GM12892 (cell line): ENCODE data around the gene LYPLA2. TPM values are rescaled to one million over a fixed set of nuclear protein-coding genes. Genes with fewer than 3 reads are reported as not detected.

Source experiments
- DNase-seq: peaks from one replicate; pipeline ENCODE4 v3.0.0; 2011; ENCODE audit not compliant: insufficient read length
- FAIRE-seq: peaks from 2 replicates; lab custom pipeline; 2011; peaks lifted over from hg19 to GRCh38; lab: Jason Lieb, UNC
- POLR2A ChIP-seq: IDR thresholded peaks from 2 replicates; pipeline ENCODE4 v1.6.1; 2011; ENCODE audit warnings: low read depth, low read length, control low read depth
- POLR2AphosphoS5 ChIP-seq: IDR thresholded peaks from 2 replicates; pipeline ENCODE4 v1.6.1; 2011; ENCODE audit warnings: low read depth, low read length, control low read depth
- TAF1 ChIP-seq: IDR thresholded peaks from 2 replicates; pipeline ENCODE4 v1.6.1; 2011; ENCODE audit warnings: low read depth, mild to moderate bottlenecking, control low read depth, low read length, borderline replicate concordance
- polyA plus RNA-seq: library from polyadenylated mRNA; unstranded; fragments of >200 nt; gene quantifications from one replicate; pipeline ENCODE4 v1.2.1, GENCODE V29; 2012; ENCODE audit warnings: missing spikeins, inconsistent platforms; ENCODE audit not compliant: missing spikeins

LYPLA2 gene
- 32.1 TPM for polyA plus RNA-seq

DNA sequence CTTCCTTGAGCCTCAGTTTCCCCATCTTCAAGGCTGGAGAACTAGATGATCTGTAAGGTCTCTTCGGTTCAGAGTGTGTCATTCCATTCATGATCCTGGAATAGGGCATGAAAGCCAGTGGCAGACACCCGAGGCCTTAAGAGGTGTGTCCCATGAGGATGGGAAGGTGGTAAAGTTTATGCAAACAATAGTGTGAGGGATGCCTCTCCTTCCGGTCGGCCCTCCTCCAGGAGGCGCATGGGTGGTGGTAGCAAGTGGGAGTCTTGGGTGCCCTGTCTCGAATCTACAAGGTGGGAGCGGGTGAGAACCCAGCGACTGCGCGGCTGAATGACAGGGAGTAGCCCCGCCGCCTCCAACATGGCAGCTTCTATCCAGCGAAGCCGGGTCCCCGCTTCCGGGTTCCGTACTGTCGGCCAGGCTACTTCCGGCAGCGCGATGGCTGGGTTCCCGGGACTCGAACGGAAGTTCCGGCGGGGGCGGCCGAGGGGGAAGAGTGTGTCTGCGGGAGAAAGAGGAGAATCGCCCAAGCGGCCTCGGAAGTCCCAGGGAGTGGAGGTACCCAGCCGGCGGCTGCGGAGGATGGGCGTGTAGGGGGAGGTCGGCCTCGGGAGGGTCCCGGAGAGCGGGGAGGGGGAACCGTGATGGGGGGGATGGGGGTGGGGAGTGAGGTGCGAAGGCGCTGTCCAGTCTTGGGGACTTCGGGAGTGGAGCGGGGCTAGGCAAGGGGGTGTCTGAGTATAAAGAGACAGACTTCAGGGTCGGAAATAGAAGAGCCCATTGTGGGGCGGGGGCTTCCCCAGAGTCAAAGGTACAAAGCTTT is at the start of gene LYPLA2:
LYPLA2 (plus strand) TSS at position 450 of the 820 bp plus-strand sequence. CDS start 1,538 bp downstream, outside the sequence.
- peak; percentile 96 for DNase-seq
- peak; percentile 86 for FAIRE-seq
- TF ChIP-seq POLR2AphosphoS5: peak; percentile 53; the same call in 1 of the 2 replicates
- TF ChIP-seq TAF1: no peak
- peak; percentile 69; the same call in 1 of the 2 replicates for TF ChIP-seq POLR2A

DNA sequence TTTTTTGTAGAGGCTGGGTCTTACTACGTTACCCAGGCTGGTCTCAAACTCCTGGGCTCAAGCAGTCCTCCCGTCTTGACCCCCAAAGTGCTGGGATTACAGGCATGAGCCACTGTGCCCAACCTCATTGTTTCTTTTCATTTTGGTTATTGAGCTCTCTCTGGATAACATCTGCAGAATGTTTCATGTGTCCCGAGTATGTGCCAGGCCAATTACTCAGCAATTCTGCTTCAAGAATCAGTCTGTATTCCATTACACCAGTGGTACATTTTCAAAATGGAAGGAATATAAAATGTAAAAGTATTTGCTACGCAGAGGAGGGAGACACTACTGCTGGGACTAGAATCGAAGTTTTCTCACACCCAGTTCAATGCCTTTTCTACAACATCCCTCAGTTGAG is 49.3 kb upstream of the LYPLA2 start:
- TF ChIP-seq POLR2A (no peak), TAF1 (no peak), POLR2AphosphoS5 (no peak)
- no peak for FAIRE-seq
- DNase-seq: no peak

DNA sequence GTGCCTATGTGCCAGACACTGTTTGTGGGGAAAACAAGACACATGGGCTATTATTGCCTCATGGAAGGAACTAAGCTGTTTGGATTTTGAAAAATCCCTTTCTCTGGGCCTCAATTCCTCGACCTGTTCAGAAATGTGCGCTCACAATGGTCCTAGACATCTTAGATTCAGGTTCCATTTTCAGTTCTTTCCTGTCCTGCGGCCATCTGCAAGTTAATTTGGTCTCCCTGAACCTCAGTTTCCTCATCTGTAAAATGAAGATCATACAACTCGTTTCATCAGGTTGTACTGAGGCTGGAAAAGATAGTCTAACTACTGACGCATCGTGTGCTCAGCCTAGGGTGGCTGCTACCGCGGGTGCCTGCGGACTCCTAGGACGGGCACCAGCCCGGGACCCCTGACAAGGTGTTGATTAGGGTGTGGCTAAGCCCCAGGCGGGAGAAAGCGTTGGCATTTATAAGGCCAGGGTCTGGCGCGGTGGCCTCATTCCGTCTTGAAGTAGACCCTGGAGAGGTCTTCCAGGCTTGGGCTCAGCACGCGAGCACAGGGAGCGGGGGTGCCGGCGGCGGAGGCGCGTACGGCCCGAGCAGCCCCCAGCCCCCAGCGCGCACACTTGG is 48.2 kb upstream of the LYPLA2 start:
- FAIRE-seq (no peak), DNase-seq (no peak)
- TF ChIP-seq TAF1 (no peak), POLR2AphosphoS5 (no peak), POLR2A (no peak)

DNA sequence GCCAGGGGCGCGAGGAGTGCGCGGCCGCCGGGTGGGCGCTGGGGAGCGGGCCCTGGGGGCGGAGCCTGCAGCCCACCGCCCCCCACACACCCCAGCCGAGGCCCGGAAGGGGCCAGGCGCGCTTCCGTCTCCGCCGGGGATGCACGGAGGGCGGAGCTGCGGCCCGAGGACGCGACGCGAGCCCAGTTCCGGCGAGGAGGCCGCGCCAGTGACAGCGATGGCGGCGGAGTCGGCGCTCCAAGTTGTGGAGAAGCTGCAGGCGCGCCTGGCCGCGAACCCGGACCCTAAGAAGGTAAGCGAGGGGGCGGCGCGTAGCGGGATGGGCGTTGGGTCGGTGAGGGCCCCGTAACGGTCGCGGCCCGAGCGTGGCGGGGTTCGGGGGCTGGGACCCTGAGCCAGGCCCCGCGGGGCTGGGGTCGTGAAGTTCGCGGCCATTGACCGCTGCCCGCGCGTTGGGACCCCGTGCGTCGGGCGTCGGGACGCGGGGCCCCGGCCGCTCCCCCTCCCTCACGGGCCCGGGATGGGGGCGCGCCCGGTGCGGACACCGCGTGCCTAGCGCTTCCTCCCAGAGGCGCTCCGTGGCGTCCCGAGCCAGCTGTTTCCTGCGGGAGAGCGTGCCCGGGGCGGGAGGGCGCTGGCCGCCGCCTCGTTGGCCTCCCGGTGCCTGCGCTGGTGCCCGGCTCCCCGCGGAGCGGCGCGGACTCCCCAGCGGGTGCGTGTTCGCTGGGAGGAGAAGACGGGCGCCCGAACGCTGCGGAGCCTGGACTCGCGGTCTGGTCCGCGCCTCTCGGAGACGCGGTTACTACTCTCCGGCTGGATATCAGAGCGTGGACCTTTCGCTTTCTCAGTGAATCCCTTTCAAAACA is 47.4 kb upstream of the LYPLA2 start, which contains the start of gene ELOA:
ELOA (plus strand) TSS at position 185 of the 866 bp plus-strand sequence; CDS start at position 218, 33 bp downstream.
- TF ChIP-seq TAF1: peak; percentile 64; the same call in 1 of the 2 replicates
- TF ChIP-seq POLR2AphosphoS5: peak; percentile 91
- TF ChIP-seq POLR2A: peak; percentile 91
- DNase-seq: peak; percentile 90
- FAIRE-seq: peak; percentile 94

DNA sequence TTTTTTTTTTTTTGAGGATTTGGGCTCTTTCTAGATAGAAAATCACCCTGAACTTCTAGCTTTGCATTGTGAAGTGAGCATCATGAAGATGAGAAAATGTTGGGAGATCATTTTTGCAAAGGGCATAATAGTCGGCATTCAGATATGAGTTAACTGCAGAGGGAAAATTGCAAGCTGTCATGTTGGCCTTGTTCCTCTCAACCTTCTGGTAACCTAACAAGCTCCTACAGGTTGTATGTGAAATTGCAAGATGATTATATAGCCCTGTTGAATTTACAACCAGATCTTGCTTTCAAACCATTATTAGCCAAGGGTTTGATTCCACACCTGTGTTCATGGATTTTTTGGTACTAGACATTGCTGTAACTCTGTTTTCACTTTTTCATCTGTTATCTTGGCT is 45.4 kb upstream of the LYPLA2 start:
- peak; percentile 33 for FAIRE-seq
- no peak for TF ChIP-seq POLR2A
- no peak for TF ChIP-seq POLR2AphosphoS5
- TF ChIP-seq TAF1: no peak
- no peak for DNase-seq

DNA sequence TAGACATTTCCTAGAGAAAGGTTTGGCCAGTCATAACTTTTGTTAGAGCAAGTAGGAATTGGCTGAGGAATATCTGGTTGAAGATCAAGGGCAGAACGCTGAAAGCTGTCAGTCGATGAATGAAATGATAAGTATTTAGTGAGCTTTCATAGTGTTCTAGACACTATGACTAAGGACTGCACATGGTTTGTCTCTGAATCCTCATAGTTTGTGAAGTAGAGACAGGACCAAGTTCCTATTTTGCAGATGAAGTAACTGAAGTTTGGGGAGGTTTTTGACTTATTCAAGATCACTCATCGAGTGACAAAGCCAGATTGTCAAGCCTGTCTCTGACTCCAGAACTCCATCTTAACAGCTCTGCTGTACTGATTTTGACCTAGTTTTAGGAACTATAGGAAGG is 42.9 kb upstream of the LYPLA2 start:
- TF ChIP-seq TAF1 (no peak), POLR2A (no peak), POLR2AphosphoS5 (no peak)
- no peak for DNase-seq
- no peak for FAIRE-seq

DNA sequence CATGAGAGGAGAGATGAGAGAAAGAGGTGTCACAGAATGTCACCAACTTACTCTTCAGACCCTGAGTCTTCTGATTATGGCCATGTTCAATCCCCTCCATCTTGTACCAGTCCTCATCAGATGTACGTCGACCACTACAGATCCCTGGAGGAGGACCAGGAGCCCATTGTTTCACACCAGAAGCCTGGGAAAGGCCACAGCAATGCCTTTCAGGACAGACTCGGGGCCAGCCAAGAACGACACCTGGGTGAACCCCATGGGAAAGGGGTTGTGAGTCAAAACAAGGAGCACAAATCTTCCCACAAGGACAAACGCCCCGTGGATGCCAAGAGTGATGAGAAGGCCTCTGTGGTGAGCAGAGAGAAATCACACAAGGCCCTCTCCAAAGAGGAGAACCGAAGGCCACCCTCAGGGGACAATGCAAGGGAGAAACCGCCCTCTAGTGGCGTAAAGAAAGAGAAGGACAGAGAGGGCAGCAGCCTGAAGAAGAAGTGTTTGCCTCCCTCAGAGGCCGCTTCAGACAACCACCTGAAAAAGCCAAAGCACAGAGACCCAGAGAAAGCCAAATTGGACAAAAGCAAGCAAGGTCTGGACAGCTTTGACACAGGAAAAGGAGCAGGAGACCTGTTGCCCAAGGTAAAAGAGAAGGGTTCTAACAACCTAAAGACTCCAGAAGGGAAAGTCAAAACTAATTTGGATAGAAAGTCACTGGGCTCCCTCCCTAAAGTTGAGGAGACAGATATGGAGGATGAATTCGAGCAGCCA is 39.7 kb upstream of the LYPLA2 start:
- peak; percentile 62 for DNase-seq
- FAIRE-seq: peak; percentile 81
- TF ChIP-seq TAF1 (no peak), POLR2AphosphoS5 (no peak), POLR2A (no peak)

DNA sequence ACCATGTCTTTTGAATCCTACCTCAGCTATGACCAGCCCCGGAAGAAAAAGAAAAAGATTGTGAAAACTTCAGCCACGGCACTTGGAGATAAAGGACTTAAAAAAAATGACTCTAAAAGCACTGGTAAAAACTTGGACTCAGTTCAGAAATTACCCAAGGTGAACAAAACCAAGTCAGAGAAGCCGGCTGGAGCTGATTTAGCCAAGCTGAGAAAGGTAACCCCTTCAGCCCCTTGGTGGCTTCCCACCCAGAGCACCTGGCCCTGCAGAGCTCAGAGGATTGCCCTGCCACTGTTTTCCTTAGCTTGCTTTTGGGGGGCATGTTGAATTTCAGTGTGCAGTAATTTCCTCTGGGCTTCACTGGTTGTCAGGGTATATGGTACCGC is 39.1 kb upstream of the LYPLA2 start:
- no peak for DNase-seq
- TF ChIP-seq POLR2A (no peak), TAF1 (no peak), POLR2AphosphoS5 (no peak)
- no peak for FAIRE-seq

DNA sequence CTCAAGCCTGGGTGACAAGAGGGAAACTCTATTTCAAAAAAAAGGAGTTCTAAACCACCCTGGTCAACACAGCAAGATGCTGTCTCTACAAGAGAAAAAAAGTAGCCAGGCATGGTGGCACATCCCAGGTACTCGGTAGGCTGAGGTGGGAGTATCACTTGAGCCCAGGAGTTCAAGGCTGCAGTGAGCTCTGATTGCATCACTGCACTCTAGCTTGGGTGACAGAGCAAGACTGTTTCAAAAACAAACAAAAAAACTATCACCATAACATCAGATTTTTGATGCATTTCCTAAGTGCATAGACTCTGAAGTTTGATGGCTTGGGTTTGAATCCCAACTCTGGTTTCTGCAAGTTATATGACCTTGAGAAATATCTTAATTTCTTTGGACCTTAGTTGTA is 38.0 kb upstream of the LYPLA2 start:
- TF ChIP-seq TAF1: no peak
- TF ChIP-seq POLR2A: no peak
- no peak for TF ChIP-seq POLR2AphosphoS5
- FAIRE-seq (no peak), DNase-seq (no peak)

DNA sequence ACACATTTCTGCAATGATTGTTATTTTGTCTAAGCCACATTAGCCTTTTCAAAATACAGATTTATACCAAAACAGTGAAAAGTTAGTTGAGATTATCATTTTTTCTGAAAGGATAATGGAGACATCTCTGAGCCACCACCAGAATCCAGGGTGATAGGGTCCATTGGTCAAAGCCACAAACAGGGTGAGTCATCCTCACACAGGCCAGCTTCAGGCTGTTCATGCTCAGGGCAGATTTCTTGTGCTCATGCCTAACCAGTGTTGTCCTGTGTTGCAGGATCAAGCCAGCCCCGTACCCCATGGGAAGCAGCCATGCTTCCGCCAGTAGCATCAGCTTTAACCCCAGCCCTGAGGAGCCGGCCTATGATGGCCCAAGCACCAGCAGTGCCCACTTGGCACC is 34.3 kb upstream of the LYPLA2 start:
- FAIRE-seq (no peak), DNase-seq (no peak)
- TF ChIP-seq POLR2AphosphoS5: no peak

DNA sequence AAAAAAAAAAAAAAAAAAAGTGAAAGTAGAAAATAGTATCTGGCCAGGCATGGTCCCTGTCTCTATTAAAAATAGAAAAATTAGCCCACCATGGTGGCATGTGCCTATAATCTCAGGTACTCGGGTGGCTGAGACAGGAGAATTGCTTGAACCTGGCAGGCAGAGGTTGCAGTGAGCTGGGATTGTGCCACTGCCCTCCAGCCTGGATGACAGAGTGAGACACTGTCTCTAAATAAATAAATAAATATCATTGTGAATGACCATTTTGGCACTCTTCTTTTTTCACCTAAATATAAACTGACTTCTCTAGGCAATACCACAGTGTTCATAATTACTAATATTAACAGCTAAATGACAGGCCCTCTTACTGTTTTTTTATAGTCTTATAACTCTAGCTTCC is 33.1 kb upstream of the LYPLA2 start:
- TF ChIP-seq POLR2AphosphoS5: no peak
- DNase-seq (no peak), FAIRE-seq (no peak)

DNA sequence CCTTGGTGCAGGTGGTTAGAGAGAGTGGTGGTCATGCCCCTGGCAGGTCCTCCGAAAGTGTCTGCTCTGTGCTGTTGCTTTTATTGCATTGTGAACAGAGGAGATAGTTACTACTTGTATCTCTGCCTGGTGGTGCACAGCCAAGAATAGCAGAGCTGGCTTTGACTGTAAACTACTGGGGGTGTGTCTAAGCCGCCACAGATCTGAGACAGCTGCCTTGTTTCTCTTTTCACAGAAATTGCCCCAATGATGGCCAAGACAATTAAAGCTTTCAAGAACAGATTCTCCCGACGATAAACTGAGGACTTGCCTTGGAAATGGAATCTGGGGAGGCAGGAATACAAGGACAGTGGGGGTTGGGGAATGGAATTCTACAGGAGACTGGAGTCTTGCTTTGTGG is 31.7 kb upstream of the LYPLA2 start:
- FAIRE-seq: no peak
- TF ChIP-seq TAF1 (no peak), POLR2A (no peak), POLR2AphosphoS5 (no peak)

More for the DNA sequence above, 31.7 kb upstream of the LYPLA2 start:
- no peak for DNase-seq
